ENCODE results near the gene CNOT3. TPM values are rescaled to one million over a fixed set of nuclear protein-coding genes. Genes with fewer than 3 reads are reported as not detected.

CNOT3 gene
- total RNA-seq, 1 experiment from 2014 or later: 41.1 TPM

- no peaks in the 10 kb centered on the region for H3K27me3 ChIP-seq (ENCODE audit: low read length)
- peaks cover 10% of the 10 kb centered on the region; the same call in 1 of the 2 replicates for H3K4me1 ChIP-seq (ENCODE audit: insufficient read depth, low read length)
- no peaks in the 10 kb centered on the region for H3F3A ChIP-seq (ENCODE audit: low read length, unreplicated experiment)
- H2AFZ ChIP-seq (ENCODE audit: low read length): no peak overlapping the region
- CTCF ChIA-PET: no interaction called here
- H3K9me2 ChIP-seq (replicated peaks; ENCODE audit: low read length): no peaks in the 10 kb centered on the region
- H3K79me2 ChIP-seq (ENCODE audit: low read length): peaks cover 28% of the 10 kb centered on the region
- intact Hi-C loops (cut with micrococcal nuclease): no loop called here
- H3K4me3 ChIP-seq (ENCODE audit: low read length): no peak overlapping the region
- H3K27ac ChIP-seq (ENCODE audit: low read length): no peak overlapping the region
- H4K20me1 ChIP-seq (ENCODE audit: low read length): no peaks in the 10 kb centered on the region
- H3K9ac ChIP-seq (ENCODE audit: low read length): no peak overlapping the region
- TF ChIP-seq EZH2phosphoT487 (IDR thresholded peaks at IDR 0.05; ENCODE audit: borderline replicate concordance, low read length): no peak
- no peak for TF ChIP-seq CTCF (conservative IDR thresholded peaks at IDR 0.05; ENCODE audit: low read depth, low read length)
- TF ChIP-seq EZH2 (IDR thresholded peaks at IDR 0.05; ENCODE audit: low read length, unreplicated experiment): no peak
- peaks cover 24% of the 10 kb centered on the region; the same call in 1 of the 2 replicates for H3K36me3 ChIP-seq (ENCODE audit: low read depth, low read length)
- no peaks in the 10 kb centered on the region for H3K9me3 ChIP-seq (ENCODE audit: low read length)
- ATAC-seq (no peak), DNase-seq (peak; percentile 0)
- BruUV-seq (replicated peaks): no TSS peak
- H3K4me2 ChIP-seq (ENCODE audit: low read length): no peak overlapping the region
- POLR2A ChIA-PET (ENCODE audit: unreplicated experiment): no interaction called here
These were observed 48.8 kb downstream of the CNOT3 start for GRCh38 chr19:54186351-54186750.

- POLR2A ChIA-PET (ENCODE audit: unreplicated experiment): no interaction called here
- no TSS peak for BruUV-seq (replicated peaks)
- Histone ChIP-seq H2AFZ (ENCODE audit: low read length) (no peak overlapping the region), H4K20me1 (ENCODE audit: low read length) (no peaks in the 10 kb centered on the region), H3K4me1 (ENCODE audit: insufficient read depth, low read length) (peaks cover 12% of the 10 kb centered on the region), H3K27ac (ENCODE audit: low read length) (no peak overlapping the region), H3K79me2 (ENCODE audit: low read length) (peaks cover 34% of the 10 kb centered on the region), H3K9me3 (ENCODE audit: low read length) (no peaks in the 10 kb centered on the region), H3K36me3 (ENCODE audit: low read depth, low read length) (peaks cover 24% of the 10 kb centered on the region; the same call in 1 of the 2 replicates), H3K9me2 (replicated peaks; ENCODE audit: low read length) (no peaks in the 10 kb centered on the region), H3K27me3 (ENCODE audit: low read length) (no peaks in the 10 kb centered on the region), H3K4me3 (ENCODE audit: low read length) (no peak overlapping the region), H3F3A (ENCODE audit: low read length, unreplicated experiment) (no peaks in the 10 kb centered on the region), H3K9ac (ENCODE audit: low read length) (no peak overlapping the region), H3K4me2 (ENCODE audit: low read length) (no peak overlapping the region)
- TF ChIP-seq CTCF (conservative IDR thresholded peaks at IDR 0.05; ENCODE audit: low read depth, low read length): no peak
- CTCF ChIA-PET: no interaction called here
- no peak for DNase-seq
- intact Hi-C loops (cut with micrococcal nuclease): no loop called here
- no peak for ATAC-seq
These were observed 49.4 kb downstream of the CNOT3 start for GRCh38 chr19:54186934-54187381.

GRCh38 chr19:54188215-54188871, 50.8 kb downstream of the CNOT3 start:
- ATAC-seq (no peak), DNase-seq (peak; percentile 54)
- peaks cover 19% of the 10 kb centered on the region for H3K4me1 ChIP-seq (ENCODE audit: insufficient read depth, low read length)
- ChIA-PET CTCF (interaction anchor here (0.8 to 1.6 kb wide), 3 partner anchors 13 to 52 kb away, joined by 3 to 11 read pairs (median 4); partner anchors contain the start of genes CNOT3 and TMC4), POLR2A (ENCODE audit: unreplicated experiment) (interaction anchor here (0.6 to 2.8 kb wide), 3 partner anchors 11 to 321 kb away, joined by 3 to 22 read pairs (median 7); partner anchors contain the start of gene CNOT3)
- H3K9me3 ChIP-seq (ENCODE audit: low read length): no peaks in the 10 kb centered on the region
- H3K4me3 ChIP-seq (ENCODE audit: low read length): peak overlapping the region; percentile 74
- TF ChIP-seq EZH2 (IDR thresholded peaks at IDR 0.05; ENCODE audit: low read length, unreplicated experiment) (no peak), CTCF (conservative IDR thresholded peaks at IDR 0.05; ENCODE audit: low read depth, low read length) (no peak), EZH2phosphoT487 (IDR thresholded peaks at IDR 0.05; ENCODE audit: borderline replicate concordance, low read length) (no peak)
- peak overlapping the region; percentile 91 for H3K9ac ChIP-seq (ENCODE audit: low read length)
- H4K20me1 ChIP-seq (ENCODE audit: low read length): no peaks in the 10 kb centered on the region
- intact Hi-C loops (cut with micrococcal nuclease): loop anchor here (2.0 kb wide), 1 partner anchor 16 kb away; the partner anchor contains the start of gene TMC4
- H3K9me2 ChIP-seq (replicated peaks; ENCODE audit: low read length): no peaks in the 10 kb centered on the region
- no peak overlapping the region for H3K27ac ChIP-seq (ENCODE audit: low read length)
- no peaks in the 10 kb centered on the region for H3K27me3 ChIP-seq (ENCODE audit: low read length)
- H3K4me2 ChIP-seq (ENCODE audit: low read length): peak overlapping the region; percentile 98
- H3K36me3 ChIP-seq (ENCODE audit: low read depth, low read length): peaks cover 24% of the 10 kb centered on the region; the same call in 1 of the 2 replicates
- H3K79me2 ChIP-seq (ENCODE audit: low read length): peaks cover 48% of the 10 kb centered on the region
- TSS peak; percentile 25 for BruUV-seq (replicated peaks)
- H2AFZ ChIP-seq (ENCODE audit: low read length): peak overlapping the region; percentile 93
- no peaks in the 10 kb centered on the region for H3F3A ChIP-seq (ENCODE audit: low read length, unreplicated experiment)
